GM18511 (cell line): ENCODE data around the gene LRRC4C.

Experiments
- ATAC-seq: cut with Tn5 transposase; IDR thresholded peaks from one replicate; pipeline ENCODE4 v1.9.1; 2021; ENCODE audit warnings: mild to moderate bottlenecking, moderate library complexity; ENCODE audit not compliant: unreplicated experiment

Gene LRRC4C

DNA sequence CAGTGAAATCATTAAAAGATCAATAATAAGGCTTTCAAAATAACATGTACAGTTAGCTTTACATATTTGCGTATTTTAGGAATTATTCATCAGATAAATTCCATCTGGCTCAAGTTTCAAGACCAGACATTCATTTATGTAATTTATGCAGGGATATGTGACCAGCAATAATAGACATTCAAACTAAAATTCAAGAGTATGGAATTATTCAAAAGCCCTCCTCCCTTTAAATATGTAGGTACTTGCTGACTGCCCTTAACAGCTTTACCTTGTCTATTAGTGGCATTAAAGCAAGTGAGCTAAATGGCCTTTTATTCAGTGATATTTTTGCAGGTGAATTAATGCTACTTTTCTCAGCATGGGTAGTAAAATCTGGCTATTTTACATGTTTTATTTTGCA is 126.1 kb downstream of the LRRC4C start:
- ATAC-seq = no peak

GRCh38 chr11:41328324-41328723 is 131.1 kb downstream of the LRRC4C start:
- ATAC-seq = no peak

DNA sequence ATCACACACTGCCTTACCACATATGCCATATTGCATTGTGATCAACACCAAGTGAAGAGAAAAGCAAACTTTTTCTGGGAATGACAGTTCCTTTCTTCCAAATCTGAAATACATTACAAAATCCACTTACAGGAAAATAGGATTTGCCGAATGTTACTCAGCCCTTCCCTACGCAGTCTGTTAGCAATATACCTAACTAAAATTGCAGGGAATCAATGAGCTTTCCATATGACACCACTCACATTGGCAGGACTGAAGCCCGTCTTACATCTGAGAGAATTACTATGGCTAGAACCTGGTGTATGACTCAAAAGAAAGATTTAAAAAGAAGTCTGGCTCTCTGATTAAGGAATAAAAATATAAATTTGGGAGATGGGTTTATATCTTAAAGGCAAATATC is 136.0 kb downstream of the LRRC4C start:
- ATAC-seq = no peak

- ATAC-seq = no peak
These were observed 138.8 kb downstream of the LRRC4C start for GRCh38 chr11:41320653-41321052.

GRCh38 chr11:41320238-41320637 is 139.2 kb downstream of the LRRC4C start:
- ATAC-seq = no peak

DNA sequence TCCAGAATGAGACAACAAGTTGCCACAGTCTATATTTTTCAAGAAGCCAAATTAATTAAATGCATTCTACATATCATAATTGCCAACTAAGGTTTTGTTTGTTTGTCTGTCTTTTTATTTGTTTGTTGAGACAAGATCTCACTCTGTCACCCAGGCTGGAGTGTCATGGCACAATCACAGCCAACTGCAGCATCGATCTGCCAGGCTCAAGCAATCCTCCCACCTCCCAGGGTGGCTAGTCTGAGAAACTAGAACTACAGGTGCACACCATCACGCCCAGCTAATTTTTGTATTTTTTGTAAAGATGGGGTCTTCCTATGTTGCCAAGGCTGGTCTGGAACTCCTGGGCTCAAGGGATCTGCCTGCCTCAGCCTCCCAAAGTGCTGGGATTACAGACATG is 140.0 kb downstream of the LRRC4C start:
- ATAC-seq = no peak

DNA sequence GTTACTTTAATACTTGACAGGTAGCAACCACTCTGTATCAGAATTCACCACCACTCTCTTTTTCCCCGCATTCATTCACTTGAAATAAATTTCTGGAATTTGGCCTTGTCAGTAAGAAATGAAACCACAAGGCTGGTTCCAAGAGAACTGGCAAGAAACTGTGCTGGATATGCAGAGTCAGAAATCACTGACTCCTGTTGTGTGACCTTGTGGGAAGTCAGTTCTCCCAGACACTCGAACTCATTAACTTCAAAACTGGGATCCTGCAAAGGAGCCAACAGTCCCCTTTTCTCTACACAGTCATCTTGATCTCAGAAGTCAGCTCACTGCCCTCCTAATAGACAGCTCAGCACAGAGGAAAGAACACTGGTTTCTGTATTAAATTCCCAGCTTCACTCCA is 142.7 kb downstream of the LRRC4C start:
- no peak for ATAC-seq

GRCh38 chr11:41313226-41313625 is 146.2 kb downstream of the LRRC4C start:
- no peak for ATAC-seq

GRCh38 chr11:41309716-41310115 is 149.7 kb downstream of the LRRC4C start:
- ATAC-seq = no peak

DNA sequence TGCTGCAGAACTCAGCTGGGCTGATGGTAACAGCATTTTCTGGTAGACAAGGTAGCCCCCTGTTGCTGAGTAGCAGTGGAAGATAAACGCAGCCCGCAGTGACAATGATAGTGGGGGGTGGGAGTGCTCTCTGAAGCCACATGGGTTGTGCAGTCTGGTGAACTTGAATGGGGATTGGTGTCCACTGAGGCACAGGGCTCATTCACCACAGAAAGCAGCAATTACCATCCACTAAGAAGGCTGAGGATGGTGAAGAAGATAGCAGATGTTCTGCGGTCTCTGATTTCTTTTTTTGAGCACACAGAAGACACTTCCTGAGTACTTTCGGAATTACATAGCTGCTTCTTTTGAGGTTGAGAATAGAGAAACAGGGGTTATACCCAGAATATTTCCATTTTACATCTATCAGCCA is 150.3 kb downstream of the LRRC4C start:
- no peak for ATAC-seq

DNA sequence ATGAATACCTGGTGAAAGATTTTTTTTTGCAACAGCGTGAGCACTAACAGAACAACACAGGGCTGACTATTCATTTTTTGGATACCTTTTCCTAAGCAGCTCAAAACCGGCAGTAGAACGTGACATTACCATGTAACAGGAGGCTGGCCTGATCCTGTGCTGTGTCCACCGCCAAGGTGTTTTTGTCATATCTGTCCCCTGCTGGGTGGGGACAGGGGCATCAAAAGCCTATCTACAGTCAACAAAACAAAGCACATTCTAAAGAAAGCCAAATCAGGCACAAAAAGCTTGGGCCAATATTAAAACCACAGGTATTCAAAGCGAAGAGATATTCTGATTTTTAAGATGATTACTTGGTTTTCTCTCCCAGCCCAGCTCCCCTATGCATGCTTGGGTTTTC is 151.2 kb downstream of the LRRC4C start:
- no peak for ATAC-seq

- no peak for ATAC-seq
These were observed 152.0 kb downstream of the LRRC4C start for GRCh38 chr11:41307296-41308080.

DNA sequence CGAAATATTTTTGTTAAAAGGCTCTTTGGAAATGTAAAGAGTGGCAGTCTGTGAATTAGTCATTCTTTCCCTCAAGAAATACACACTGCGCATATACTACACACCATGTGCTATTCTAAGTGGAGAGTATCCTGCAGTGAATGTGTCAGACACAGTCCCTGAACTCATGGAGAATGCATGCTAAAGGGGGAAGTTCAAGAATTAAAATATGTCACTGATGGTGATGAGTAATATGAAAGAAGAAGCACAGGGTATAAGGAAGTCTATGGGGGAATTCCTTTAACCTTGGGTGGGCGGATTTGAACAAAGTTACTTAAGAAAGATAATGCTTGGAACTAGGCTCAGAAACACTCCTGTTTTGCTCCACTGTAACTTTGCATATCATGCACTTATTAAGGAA is 153.0 kb downstream of the LRRC4C start:
- no peak for ATAC-seq

- no peak for ATAC-seq
These were observed 158.4 kb downstream of the LRRC4C start for GRCh38 chr11:41301023-41301422.

DNA sequence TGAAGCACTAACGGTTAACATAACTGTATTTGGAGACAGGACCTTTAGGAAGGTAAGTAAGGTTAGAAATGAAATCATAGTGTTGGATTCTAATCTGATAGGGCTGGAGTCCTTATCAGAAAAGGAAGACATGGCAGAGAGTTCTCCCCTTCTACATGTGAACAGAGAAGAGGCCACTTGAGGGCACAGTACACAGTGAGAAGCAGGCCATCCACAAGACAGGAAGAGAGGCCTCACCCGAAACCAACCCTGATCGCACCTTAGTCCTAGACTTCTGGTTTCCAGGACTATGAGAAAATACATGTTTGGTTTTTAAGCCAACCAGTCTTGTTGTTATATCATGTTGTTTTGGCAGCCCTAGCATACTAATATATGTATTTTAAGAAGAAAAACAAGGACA is 170.0 kb downstream of the LRRC4C start:
- ATAC-seq = no peak

GRCh38 chr11:41286751-41287150 is 172.7 kb downstream of the LRRC4C start:
- ATAC-seq = no peak

DNA sequence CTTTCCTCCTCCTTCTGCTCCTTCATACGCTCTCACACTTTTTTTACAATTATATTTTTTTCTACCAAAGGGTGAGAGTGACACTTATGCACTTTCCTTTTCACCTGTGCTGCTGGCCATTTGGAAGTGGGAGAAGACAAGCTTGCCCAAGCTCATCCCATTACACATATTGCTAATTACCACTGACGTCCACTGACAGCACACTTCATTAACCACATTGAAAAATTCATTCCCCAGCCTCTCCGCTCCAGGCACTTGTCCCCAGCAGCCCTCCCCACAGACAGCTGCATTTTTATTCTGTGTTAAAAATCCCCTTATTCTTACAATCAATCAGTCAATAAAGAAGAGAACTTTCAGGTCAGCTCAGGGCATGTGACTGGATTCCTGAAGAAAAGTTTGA is 175.1 kb downstream of the LRRC4C start:
- ATAC-seq = no peak

DNA sequence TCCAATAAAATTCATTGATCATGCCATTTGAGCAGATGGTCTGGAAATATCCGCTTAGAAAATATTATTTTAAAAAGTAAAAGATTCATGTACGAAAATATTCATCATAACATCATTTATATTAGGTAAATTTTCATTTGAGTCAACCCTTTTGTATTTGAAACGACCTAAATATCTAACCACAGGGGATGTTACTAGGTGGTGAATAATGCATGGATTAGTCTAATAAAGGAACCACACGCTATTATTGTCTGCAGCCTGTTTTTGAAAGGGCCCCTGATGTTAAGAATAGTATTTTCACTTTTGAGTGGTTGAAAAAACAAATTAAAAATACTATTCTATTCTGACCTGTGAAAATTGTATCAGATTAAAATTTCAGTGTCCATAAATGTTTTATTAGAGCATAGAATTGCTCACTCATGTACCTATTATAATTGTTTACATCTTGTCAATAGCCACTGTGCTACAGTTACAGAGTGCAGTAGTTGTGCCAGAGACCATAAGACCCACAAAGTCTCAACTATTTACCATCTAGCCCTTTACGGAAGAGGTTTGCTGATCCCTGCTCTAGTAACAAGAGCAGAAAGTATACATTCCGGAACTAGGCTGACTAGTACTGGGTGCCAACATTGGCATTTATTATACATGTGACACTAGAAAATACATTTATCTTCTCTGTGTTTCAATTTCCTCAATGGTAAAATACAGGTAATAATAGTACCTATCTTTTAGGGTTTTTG is 176.1 kb downstream of the LRRC4C start:
- no peak for ATAC-seq

GRCh38 chr11:41282395-41282794 is 177.1 kb downstream of the LRRC4C start:
- ATAC-seq = no peak

GRCh38 chr11:41281131-41281742 is 178.2 kb downstream of the LRRC4C start:
- no peak for ATAC-seq

DNA sequence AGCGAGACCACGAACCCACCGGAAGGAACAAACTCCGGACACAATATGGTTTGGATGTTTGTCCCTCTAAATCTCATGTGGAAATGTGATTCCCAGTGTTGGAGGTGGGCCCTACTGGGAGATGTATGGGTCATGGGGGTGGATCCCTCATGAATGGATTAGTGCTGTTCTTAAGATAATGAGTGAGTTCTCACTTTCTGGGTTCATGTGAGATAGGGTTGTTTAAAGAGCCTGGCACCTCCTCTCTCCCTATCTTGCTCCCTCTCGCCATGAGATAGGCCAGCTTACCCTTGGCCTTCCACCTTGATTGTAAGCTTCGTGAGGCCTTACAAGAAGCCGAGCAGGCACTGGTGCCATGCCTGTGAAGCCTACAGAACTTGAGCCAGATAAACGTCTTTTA is 184.6 kb downstream of the LRRC4C start:
- ATAC-seq = no peak

GRCh38 chr11:41273908-41274307 is 185.5 kb downstream of the LRRC4C start:
- ATAC-seq = no peak
